ENCODE measurements around the gene PSMC5. TPM values are rescaled to one million over a fixed set of nuclear protein-coding genes. Genes with fewer than 3 reads are reported as not detected.

Gene PSMC5
- total and polyA plus RNA-seq, 9 donors, result 36.4 to 155 (median 96.2) TPM

GRCh38 chr17:63821804-63822203 lies 5.4 kb upstream of the PSMC5 start:
- Histone ChIP-seq H3K9me3 (no peaks in the 10 kb centered on the region), H3K36me3 (no peaks in the 10 kb centered on the region), H3K4me1 (ENCODE audit: insufficient read depth) (no peaks in the 10 kb centered on the region), H3K4me3 (no peak overlapping the region), H3K27ac (no peak overlapping the region), H3K27me3 (no peaks in the 10 kb centered on the region)
- no peak for TF ChIP-seq POLR2A (IDR thresholded peaks at IDR 0.05)
- WGBS, 3 donors, result 65 to 77% (median 66%) methylated on average over 6 of the region's 6 CpGs
- intact Hi-C loops (cut with DNase I), result no loop called here
- no peak for DNase-seq

GRCh38 chr17:63822537-63822936 lies 4.7 kb upstream of the PSMC5 start:
- DNase-seq, result no peak
- Histone ChIP-seq H3K4me1 (ENCODE audit: insufficient read depth) (no peaks in the 10 kb centered on the region), H3K27ac (no peak overlapping the region), H3K36me3 (no peaks in the 10 kb centered on the region), H3K4me3 (no peak overlapping the region), H3K27me3 (no peaks in the 10 kb centered on the region), H3K9me3 (no peaks in the 10 kb centered on the region)
- TF ChIP-seq POLR2A (IDR thresholded peaks at IDR 0.05) (no peak), EP300 (IDR thresholded peaks at IDR 0.05) (no peak)
- intact Hi-C loops (cut with DNase I), result no loop called here

GRCh38 chr17:63823659-63824331 lies 3.4 kb upstream of the PSMC5 start:
- Histone ChIP-seq H3K9me3 (no peaks in the 10 kb centered on the region), H3K27me3 (no peaks in the 10 kb centered on the region), H3K4me3 (no peak overlapping the region), H3K36me3 (no peaks in the 10 kb centered on the region), H3K4me1 (ENCODE audit: insufficient read depth) (peaks cover 3% of the 10 kb centered on the region), H3K27ac (no peak overlapping the region)
- TF ChIP-seq EP300 (IDR thresholded peaks at IDR 0.05) (no peak), POLR2A (IDR thresholded peaks at IDR 0.05) (no peak), CTCF (IDR thresholded peaks at IDR 0.05) (no peak)
- intact Hi-C loops (cut with DNase I), result no loop called here
- 88 to 94% (median 92%) methylated on average over 13 of the region's 13 CpGs for WGBS, 3 donors
- DNase-seq, result no peak

GRCh38 chr17:63824362-63824761 lies 2.9 kb upstream of the PSMC5 start:
- Histone ChIP-seq H3K27me3 (no peaks in the 10 kb centered on the region), H3K27ac (no peak overlapping the region), H3K4me3 (no peak overlapping the region), H3K36me3 (no peaks in the 10 kb centered on the region), H3K4me1 (ENCODE audit: insufficient read depth) (peaks cover 3% of the 10 kb centered on the region), H3K9me3 (no peaks in the 10 kb centered on the region)
- TF ChIP-seq POLR2A (IDR thresholded peaks at IDR 0.05) (no peak), EP300 (IDR thresholded peaks at IDR 0.05) (no peak), CTCF (IDR thresholded peaks at IDR 0.05) (no peak)
- WGBS, 3 donors, result 92 to 94% (median 93%) methylated on average over 9 of the region's 9 CpGs
- intact Hi-C loops (cut with DNase I), result no loop called here
- DNase-seq, result no peak

GRCh38 chr17:63826468-63827001 lies 696 bp upstream of the PSMC5 start:
- H3K27ac ChIP-seq, result peak overlapping the region; percentile 75 to 95
- TF ChIP-seq EP300 (IDR thresholded peaks at IDR 0.05) (no peak), POLR2A (IDR thresholded peaks at IDR 0.05) (no peak), CTCF (IDR thresholded peaks at IDR 0.05) (no peak)
- no peaks in the 10 kb centered on the region for H3K36me3 ChIP-seq
- peaks cover 3% of the 10 kb centered on the region for H3K4me1 ChIP-seq (ENCODE audit: insufficient read depth)
- WGBS, 3 donors, result 0% methylated on average over 31 of the region's 31 CpGs
- no peaks in the 10 kb centered on the region for H3K27me3 ChIP-seq
- no peaks in the 10 kb centered on the region for H3K9me3 ChIP-seq
- H3K4me3 ChIP-seq, result peak overlapping the region; percentile 66
- intact Hi-C loops (cut with DNase I), result loop anchor here in 1 of 4 donors (2.0 kb wide), 1 partner anchor 16 kb away; the partner anchor contains the start of gene SMARCD2
- peak in 1 of 5 donors; percentile 57 for DNase-seq

Data from ovary (tissue), 9 donors.